Nephron progenitor cell (in vitro differentiated cells): Measurements from ENCODE around the gene F13A1.

Source experiments
- DNase-seq: peaks from one replicate; pipeline ENCODE4 v3.0.0; 2021
- H3K27ac Mint-ChIP-seq: 2 replicates; pipeline ENCODE4 v1.8.0; 2021; ENCODE audit warnings: mild to moderate bottlenecking, moderate library complexity, mixed read lengths
- H3K27me3 Mint-ChIP-seq: 2 replicates; pipeline ENCODE4 v1.8.0; 2021; ENCODE audit warnings: mild to moderate bottlenecking, low read depth, mixed read lengths; ENCODE audit not compliant: poor library complexity
- H3K36me3 Mint-ChIP-seq: 2 replicates; pipeline ENCODE4 v1.8.0; 2021; ENCODE audit warnings: low read depth, mixed read lengths
- H3K4me1 Mint-ChIP-seq: 2 replicates; pipeline ENCODE4 v1.8.0; 2021; ENCODE audit warnings: mixed read lengths
- H3K4me3 Mint-ChIP-seq: 2 replicates; pipeline ENCODE4 v1.8.0; 2021; ENCODE audit warnings: mild to moderate bottlenecking, moderate library complexity, mixed read lengths
- H3K9me3 Mint-ChIP-seq: 2 replicates; pipeline ENCODE4 v1.8.0; 2021; ENCODE audit warnings: mild to moderate bottlenecking, moderate library complexity, mixed read lengths
- TF ChIP-seq, protein P1 (sequence below): fragments of 200-600 bp; sonication (generic); IDR thresholded peaks from 2 replicates; pipeline ENCODE4 v1.5.0; 2021; ENCODE audit warnings: antibody characterized with exemption

Gene F13A1

DNA sequence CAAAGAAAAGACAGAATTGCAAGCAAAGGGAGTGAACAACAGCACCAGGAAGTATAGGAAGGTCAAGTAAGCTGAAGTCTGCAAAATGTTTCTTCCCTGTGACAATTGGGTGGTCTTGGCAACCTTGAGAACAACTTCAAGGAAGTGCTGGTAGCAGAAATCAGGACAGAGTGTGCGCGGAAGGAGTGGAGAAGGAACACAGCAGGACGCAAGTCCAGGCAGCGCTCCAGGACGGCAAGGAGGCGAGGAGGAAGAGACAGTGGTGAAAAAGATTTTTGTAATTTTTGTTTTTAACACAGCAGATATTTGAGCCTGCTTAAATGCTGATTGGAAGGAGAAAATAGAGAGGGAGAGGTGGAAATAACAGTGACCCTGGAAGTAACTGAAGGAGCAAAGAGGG lies 141.7 kb downstream of the F13A1 start:
- Mint-ChIP-seq H3K27me3 (no peaks in the 10 kb centered on the region), H3K36me3 (no peaks in the 10 kb centered on the region), H3K4me3 (no peak overlapping the region), H3K9me3 (no peaks in the 10 kb centered on the region), H3K27ac (no peak overlapping the region), H3K4me1 (peaks cover 10% of the 10 kb centered on the region)
- TF ChIP-seq, protein P1, sequence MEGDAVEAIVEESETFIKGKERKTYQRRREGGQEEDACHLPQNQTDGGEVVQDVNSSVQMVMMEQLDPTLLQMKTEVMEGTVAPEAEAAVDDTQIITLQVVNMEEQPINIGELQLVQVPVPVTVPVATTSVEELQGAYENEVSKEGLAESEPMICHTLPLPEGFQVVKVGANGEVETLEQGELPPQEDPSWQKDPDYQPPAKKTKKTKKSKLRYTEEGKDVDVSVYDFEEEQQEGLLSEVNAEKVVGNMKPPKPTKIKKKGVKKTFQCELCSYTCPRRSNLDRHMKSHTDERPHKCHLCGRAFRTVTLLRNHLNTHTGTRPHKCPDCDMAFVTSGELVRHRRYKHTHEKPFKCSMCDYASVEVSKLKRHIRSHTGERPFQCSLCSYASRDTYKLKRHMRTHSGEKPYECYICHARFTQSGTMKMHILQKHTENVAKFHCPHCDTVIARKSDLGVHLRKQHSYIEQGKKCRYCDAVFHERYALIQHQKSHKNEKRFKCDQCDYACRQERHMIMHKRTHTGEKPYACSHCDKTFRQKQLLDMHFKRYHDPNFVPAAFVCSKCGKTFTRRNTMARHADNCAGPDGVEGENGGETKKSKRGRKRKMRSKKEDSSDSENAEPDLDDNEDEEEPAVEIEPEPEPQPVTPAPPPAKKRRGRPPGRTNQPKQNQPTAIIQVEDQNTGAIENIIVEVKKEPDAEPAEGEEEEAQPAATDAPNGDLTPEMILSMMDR = no peak
- DNase-seq = no peak

DNA sequence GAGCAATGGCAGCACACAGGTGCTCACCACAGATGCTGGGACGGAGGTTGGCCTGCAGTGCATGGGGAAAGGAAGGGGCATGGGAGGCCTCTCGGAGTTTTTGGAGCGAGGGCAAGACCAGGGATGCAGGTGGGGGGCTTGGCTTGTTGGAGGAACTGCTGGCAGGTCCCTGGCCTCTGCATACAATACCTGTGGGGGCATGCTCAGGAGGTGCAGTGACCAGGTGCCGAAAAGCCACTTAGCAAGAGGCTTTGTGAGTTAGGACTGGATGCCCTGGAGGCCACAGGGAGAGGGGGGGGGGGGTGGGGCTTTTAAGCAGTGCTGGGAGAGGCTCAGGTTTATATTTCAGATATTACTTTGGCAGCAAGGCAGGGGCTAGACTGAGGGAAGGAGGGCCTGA lies 142.7 kb downstream of the F13A1 start:
- Mint-ChIP-seq H3K27me3 (peaks cover 5% of the 10 kb centered on the region), H3K9me3 (no peaks in the 10 kb centered on the region), H3K36me3 (no peaks in the 10 kb centered on the region), H3K4me1 (peaks cover 7% of the 10 kb centered on the region), H3K27ac (no peak overlapping the region), H3K4me3 (no peak overlapping the region)
- no peak for DNase-seq
- TF ChIP-seq, protein P1 = no peak

DNA sequence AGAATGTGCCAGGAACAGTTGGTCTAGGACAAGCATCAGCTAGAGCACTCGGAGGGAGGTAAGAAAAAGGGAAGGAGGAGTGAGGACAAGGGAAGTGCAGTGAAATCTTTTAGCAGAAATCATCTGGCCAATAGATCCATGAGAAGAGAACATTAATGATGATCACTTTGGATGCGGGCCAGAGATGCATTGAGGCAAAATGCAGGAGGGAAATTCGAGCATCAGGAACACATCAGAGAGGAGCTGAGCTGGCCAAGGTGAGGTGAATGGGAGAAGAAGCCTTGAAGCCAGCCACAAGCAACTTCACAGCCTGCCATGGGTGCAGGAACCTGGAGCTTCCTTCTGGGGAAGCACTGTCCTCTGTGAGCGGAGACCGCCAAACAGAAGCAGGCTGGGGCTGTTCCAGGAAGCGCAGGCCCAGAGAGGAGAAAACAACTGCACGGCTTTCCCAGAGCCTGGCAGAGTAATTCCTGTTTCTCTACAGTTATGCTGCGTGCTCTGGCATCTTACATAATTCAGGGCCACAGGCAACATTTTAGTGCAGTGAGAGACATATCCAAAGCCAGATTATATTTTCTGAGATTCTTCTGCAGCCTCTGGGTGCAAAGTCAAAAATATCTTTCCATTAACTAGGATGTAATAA lies 143.8 kb downstream of the F13A1 start:
- H3K27ac Mint-ChIP-seq = no peak overlapping the region
- TF ChIP-seq, protein P1 = no peak
- peaks cover 5% of the 10 kb centered on the region for H3K27me3 Mint-ChIP-seq
- no peaks in the 10 kb centered on the region for H3K36me3 Mint-ChIP-seq
- H3K4me1 Mint-ChIP-seq = peaks cover 7% of the 10 kb centered on the region
- no peaks in the 10 kb centered on the region for H3K9me3 Mint-ChIP-seq
- H3K4me3 Mint-ChIP-seq = no peak overlapping the region
- no peak for DNase-seq

DNA sequence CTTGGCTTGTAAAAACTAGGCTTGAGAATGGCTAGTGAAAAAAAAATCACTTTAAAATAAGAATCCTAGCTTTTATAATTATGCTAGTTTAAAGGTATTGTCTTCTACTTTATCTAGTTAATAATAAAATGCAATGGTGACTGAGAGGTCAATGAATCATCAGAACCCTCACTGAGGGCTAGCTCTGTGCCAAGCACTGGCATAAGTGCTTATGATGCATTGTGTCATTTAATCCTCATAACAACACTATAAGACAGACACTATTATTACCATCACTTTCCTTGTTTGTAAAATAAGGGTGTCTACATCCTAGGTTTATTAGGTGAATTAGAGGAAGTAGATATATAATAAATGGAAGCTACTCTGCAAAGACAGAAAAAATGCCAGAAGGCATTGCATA lies 144.3 kb downstream of the F13A1 start:
- peaks cover 5% of the 10 kb centered on the region for H3K27me3 Mint-ChIP-seq
- H3K9me3 Mint-ChIP-seq = no peaks in the 10 kb centered on the region
- TF ChIP-seq, protein P1 = no peak
- H3K4me1 Mint-ChIP-seq = peaks cover 7% of the 10 kb centered on the region
- H3K4me3 Mint-ChIP-seq = no peak overlapping the region
- H3K36me3 Mint-ChIP-seq = no peaks in the 10 kb centered on the region
- no peak for DNase-seq
- H3K27ac Mint-ChIP-seq = no peak overlapping the region

DNA sequence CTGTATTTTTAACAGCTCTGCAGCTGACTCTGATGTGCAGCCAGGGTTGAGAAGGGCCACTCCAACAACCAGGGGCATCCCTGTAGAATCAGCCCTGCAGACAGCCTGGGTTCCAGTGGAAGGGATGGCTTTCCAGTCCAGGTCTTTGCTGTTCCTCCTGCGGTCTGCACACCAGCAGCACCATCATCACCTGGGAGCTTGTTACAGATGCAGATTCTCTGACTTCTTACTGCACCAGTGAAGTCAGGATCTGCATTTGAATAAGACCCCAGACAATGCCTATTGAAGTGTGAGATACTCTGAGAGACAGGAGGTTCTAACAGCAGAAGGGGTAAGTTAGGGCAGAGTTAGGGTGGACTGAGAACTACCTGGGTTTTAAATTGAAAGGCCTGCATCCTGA lies 151.3 kb downstream of the F13A1 start:
- no peak for DNase-seq
- H3K27ac Mint-ChIP-seq = no peak overlapping the region
- H3K9me3 Mint-ChIP-seq = no peaks in the 10 kb centered on the region
- TF ChIP-seq, protein P1 = no peak
- H3K27me3 Mint-ChIP-seq = peaks cover 22% of the 10 kb centered on the region
- H3K4me3 Mint-ChIP-seq = no peak overlapping the region
- H3K36me3 Mint-ChIP-seq = no peaks in the 10 kb centered on the region
- H3K4me1 Mint-ChIP-seq = no peaks in the 10 kb centered on the region

DNA sequence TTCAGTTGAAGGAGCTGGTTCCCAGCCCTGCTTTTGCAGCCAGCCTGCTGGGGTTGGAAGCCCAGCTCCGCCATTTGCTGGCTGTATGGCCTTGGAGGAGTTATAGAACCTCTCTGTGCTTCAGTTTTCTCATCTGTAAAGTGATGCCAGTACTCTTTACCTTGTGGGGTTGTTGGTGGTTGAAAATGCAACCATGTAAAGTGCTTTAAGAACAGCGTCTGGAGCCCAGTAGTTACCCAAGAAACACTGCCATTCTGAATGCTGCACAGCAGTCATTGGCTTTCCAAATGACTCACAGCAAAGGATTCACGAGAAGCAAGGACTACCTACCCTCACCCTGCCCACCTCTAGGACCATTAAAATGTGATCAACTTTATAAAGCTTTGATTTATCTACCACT lies 154.4 kb downstream of the F13A1 start:
- no peaks in the 10 kb centered on the region for H3K9me3 Mint-ChIP-seq
- H3K4me3 Mint-ChIP-seq = no peak overlapping the region
- H3K27ac Mint-ChIP-seq = no peak overlapping the region
- peaks cover 39% of the 10 kb centered on the region for H3K27me3 Mint-ChIP-seq
- TF ChIP-seq, protein P1 = no peak
- no peak for DNase-seq
- H3K4me1 Mint-ChIP-seq = no peaks in the 10 kb centered on the region
- H3K36me3 Mint-ChIP-seq = no peaks in the 10 kb centered on the region
